K562 (cell line): ENCODE results near the gene UBR4. TPM values are rescaled to one million over a fixed set of nuclear protein-coding genes. Genes with fewer than 3 reads are reported as not detected.

ENCODE experiments used
- ATAC-seq: fragments of 200-7000 bp; cut with Tn5 transposase; 3 replicates; pipeline ENCODE4 v1.9.1; 2020; ENCODE audit warnings: moderate library complexity
- BruUV-seq: library from RNA; stranded (reverse); fragments of 400-500 nt; replicated peaks from 2 replicates; lab custom pipeline; 2021; lab: Mats Ljungman, UMichigan
- CTCF ChIA-PET: fragments of 300-600 bp; formaldehyde crosslinking; extraction: SDS; loops from one replicate; lab custom pipeline; 2021; ENCODE audit warnings: low intra/inter-chr PET ratio; lab: Yijun Ruan, JAX
- POLR2A ChIA-PET: fragments of 300-600, 350-650 bp; sonication (Branson Sonifier 250); formaldehyde crosslinking; extraction: SDS; loops from one replicate; lab custom pipeline; 2021; ENCODE audit warnings: antibody characterized with exemption, inconsistent platforms; lab: Yijun Ruan, JAX
- DNase-seq, 4 experiments: peaks; one replicate each; pipeline versions ENCODE4 v3.0.0 to v3.0.0-alpha.2; 2011 to 2018; ENCODE audit warnings: low spot score in 3 of 4, mixed read lengths in 3 of 4; ENCODE audit errors: extremely low read depth in 1 of 4
- FAIRE-seq: peaks from 2 replicates; lab custom pipeline; 2011; peaks lifted over from hg19 to GRCh38; lab: Jason Lieb, UNC
- H2AFZ ChIP-seq: 2 replicates; pipeline ENCODE4 v1.6.0; 2011; ENCODE audit warnings: low read depth, low read length, control low read depth, inconsistent platforms
- H3K27ac ChIP-seq: fragments of 200-600 bp; 3 replicates; pipeline ENCODE4 v1.8.0; 2011; ENCODE audit warnings: low read depth, mild to moderate bottlenecking, control low read depth, inconsistent platforms, low read length, moderate library complexity, mixed read lengths; ENCODE audit errors: extremely low read depth
- H3K27me3 ChIP-seq, 2 experiments: fragments of 300-600 bp in 1 of 2; 2 replicates in 1 of 2; 3 replicates in 1 of 2; pipeline versions ENCODE4 v1.6.0 to v1.8.0; 2011; ENCODE audit warnings: inconsistent platforms in 2 of 2, low read length in 2 of 2, mild to moderate bottlenecking in 1 of 2, mixed read lengths in 1 of 2, moderate library complexity in 1 of 2; ENCODE audit not compliant: control insufficient read depth in 2 of 2, insufficient read depth in 2 of 2
- H3K36me3 ChIP-seq: fragments of 300-600 bp; 3 replicates; pipeline ENCODE4 v1.8.0; 2011; ENCODE audit warnings: mild to moderate bottlenecking, low read length, inconsistent platforms; ENCODE audit not compliant: control insufficient read depth, insufficient read depth
- H3K4me1 ChIP-seq, 2 experiments: fragments of 200-600 bp in 1 of 2; replicated peaks in 1 of 2; 2 replicates in 1 of 2; 3 replicates in 1 of 2; pipeline versions ENCODE4 v1.5.1 to v1.8.0; 2011; ENCODE audit warnings: inconsistent platforms in 2 of 2, low read length in 2 of 2, mild to moderate bottlenecking in 1 of 2, mixed read lengths in 1 of 2, moderate library complexity in 1 of 2; ENCODE audit not compliant: control insufficient read depth in 2 of 2, insufficient read depth in 2 of 2
- H3K4me2 ChIP-seq: 2 replicates; pipeline ENCODE4 v1.6.1; 2011; ENCODE audit warnings: low read length, control low read depth, inconsistent platforms, mixed read lengths; ENCODE audit not compliant: insufficient read depth
- H3K4me3 ChIP-seq: fragments of 200-600 bp; sonication (generic), shearing (Covaris generic); 2 replicates; pipeline ENCODE4 v1.5.1; 2016; ENCODE audit warnings: control low read depth, inconsistent platforms
- H3K79me2 ChIP-seq: fragments of 200-600 bp; 3 replicates; pipeline ENCODE4 v1.8.0; 2011; ENCODE audit warnings: low read length, inconsistent platforms; ENCODE audit not compliant: control insufficient read depth, insufficient read depth
- H3K9ac ChIP-seq, 2 experiments: 2 replicates each; pipeline versions ENCODE4 v1.6.0 to v1.6.1; 2011; ENCODE audit warnings: low read depth in 2 of 2, low read length in 2 of 2, control low read depth in 1 of 2, inconsistent platforms in 1 of 2, mild to moderate bottlenecking in 1 of 2, mixed read lengths in 1 of 2; ENCODE audit not compliant: insufficient read depth in 1 of 2
- H3K9me1 ChIP-seq: one replicate; pipeline ENCODE4 v1.6.0; 2011; ENCODE audit warnings: inconsistent platforms, mild to moderate bottlenecking, low read length, moderate library complexity; ENCODE audit not compliant: control insufficient read depth, insufficient read depth
- H3K9me3 ChIP-seq: replicated peaks from 2 replicates; pipeline ENCODE4 v1.5.1; 2011; ENCODE audit warnings: low read depth, low read length, inconsistent platforms; ENCODE audit not compliant: control insufficient read depth, insufficient read depth
- H4K20me1 ChIP-seq: replicated peaks from 2 replicates; pipeline ENCODE4 v1.6.1; 2011; ENCODE audit warnings: low read length, inconsistent platforms, mixed read lengths; ENCODE audit not compliant: control insufficient read depth, insufficient read depth
- CLOCK ChIP-seq: fragments of 250-450 bp; sonication (Bioruptor Pico); IDR thresholded peaks from 2 replicates; pipeline ENCODE4 v1.4.0; 2020; ENCODE audit warnings: mild to moderate bottlenecking, moderate library complexity, borderline replicate concordance
- E2F4 ChIP-seq: sonication (generic); formaldehyde crosslinking; IDR thresholded peaks from 2 replicates; pipeline ENCODE4 v1.8.0; 2022; ENCODE audit warnings: mild to moderate bottlenecking, low read depth, missing genetic modification reagents
- HOMEZ ChIP-seq: fragments of 250-450 bp; sonication (Bioruptor Pico); IDR thresholded peaks from 2 replicates; pipeline ENCODE4 v1.4.0; 2020; ENCODE audit warnings: mild to moderate bottlenecking, moderate library complexity
- LARP7 ChIP-seq: fragments of 450-650 bp; IDR thresholded peaks from 2 replicates; pipeline ENCODE4 v1.6.1; 2016
- SAFB2 ChIP-seq: fragments of 200-400 bp; formaldehyde crosslinking; IDR thresholded peaks from 2 replicates; pipeline ENCODE4 v1.6.1; 2018; ENCODE audit warnings: borderline replicate concordance, low read length, low read depth, moderate library complexity; ENCODE audit not compliant: severe bottlenecking
- SETDB1 ChIP-seq: IDR thresholded peaks from one replicate; pipeline ENCODE4 v1.6.1; 2012; ENCODE audit warnings: low read length, control low read depth, inconsistent platforms
- TAF7 ChIP-seq: fragments of 450-650 bp; IDR thresholded peaks from 2 replicates; pipeline ENCODE4 v1.6.1; 2016; ENCODE audit warnings: missing genetic modification characterization, missing compliant biosample characterization
- TCF3 ChIP-seq: sonication (generic); formaldehyde crosslinking; IDR thresholded peaks from 2 replicates; pipeline ENCODE4 v1.4.0; 2020; ENCODE audit warnings: mild to moderate bottlenecking, missing genetic modification reagents
- TCF7 ChIP-seq: sonication (generic); IDR thresholded peaks from 2 replicates; pipeline ENCODE4 v1.6.1; 2016; ENCODE audit warnings: antibody characterized with exemption, borderline replicate concordance
- TEAD1 ChIP-seq, 2 experiments: fragments of 450-650 bp in 1 of 2; sonication (generic) in 1 of 2; formaldehyde crosslinking; IDR thresholded peaks; 2 replicates each; pipeline versions ENCODE4 v1.4.0 to v1.8.0; 2020 to 2022; ENCODE audit warnings: mild to moderate bottlenecking in 2 of 2, missing genetic modification reagents in 1 of 2
- TRIM25 ChIP-seq: fragments of 450-650 bp; IDR thresholded peaks from 2 replicates; pipeline ENCODE4 v1.7.0; 2016; ENCODE audit warnings: borderline replicate concordance
- USF2 ChIP-seq: sonication (generic); formaldehyde crosslinking; IDR thresholded peaks from 2 replicates; pipeline ENCODE4 v1.5.0; 2020; ENCODE audit warnings: missing genetic modification reagents
- ZNF212 ChIP-seq: fragments of 450-650 bp; formaldehyde crosslinking; IDR thresholded peaks from 2 replicates; pipeline ENCODE4 v1.4.0; 2020; ENCODE audit warnings: mild to moderate bottlenecking
- ZNF75A ChIP-seq: fragments of 450-650 bp; formaldehyde crosslinking; IDR thresholded peaks from 2 replicates; pipeline ENCODE4 v1.4.0; 2020; ENCODE audit warnings: mild to moderate bottlenecking
- WGBS: fragments of 100-300 bp; shearing (Covaris generic); methylation state at CpG from one replicate; pipeline ENCODE4 v1.1.6; 2016; ENCODE audit warnings: low coverage, mixed read lengths; ENCODE audit not compliant: insufficient coverage; ENCODE audit errors: missing lambda C conversion rate; 5-methylcytosine and 5-hydroxymethylcytosine counted together
- in situ Hi-C: fragments of 300-500 bp; cut with MboI; formaldehyde crosslinking; loops from 4 replicates; pipeline ENCODE4 v1.15.0; 2018; ENCODE audit warnings: inconsistent platforms, mixed read lengths
- intact Hi-C: fragments of 100-400 bp; cut with micrococcal nuclease; formaldehyde crosslinking; loops from 2 replicates; pipeline ENCODE4 v1.14.2; 2022
- polyA plus RNA-seq, 8 experiments: library from polyadenylated mRNA; depleted of rRNA in 4 of 8; stranded (reverse) in 5 of 8; unstranded in 3 of 8; fragments of >200 nt; fragmentation: Nextera tagmentation in 2 of 8; fragmentation: Illumina TruSeq in 1 of 8; extraction: Ambion mirVana in 2 of 8; extraction: Trizol in 1 of 8; gene quantifications; 2 replicates each; pipeline versions ENCODE4 v1.2.1 to v1.2.3, GENCODE V29; 2011 to 2014; ENCODE audit warnings: inconsistent platforms in 1 of 8, missing spikeins in 1 of 8
- total RNA-seq, 7 experiments: library from RNA; depleted of rRNA in 6 of 7; stranded (reverse); fragments of >200 nt in 6 of 7; fragmentation: Illumina TruSeq in 2 of 7; extraction: Trizol in 2 of 7; gene quantifications; 2 replicates each; pipeline versions ENCODE4 v1.2.1 to v1.2.3, GENCODE V29; 2011 to 2021; ENCODE audit warnings: low replicate concordance in 1 of 7

UBR4 gene
- total and polyA plus RNA-seq, 9 of the 15 experiments (the other 6 are each of a cell fraction or from before 2014, with no cell fraction given) = 55.4 to 277 (median 123) TPM

- TF ChIP-seq ZNF212 (no peak), TAF7 (tag) (no peak), ZNF75A (no peak), TCF7 (no peak), LARP7 (no peak), TCF3 (no peak), TEAD1 (CRISPR knock-in tag; IDR thresholded peaks at IDR 0.05) (no peak), CLOCK (CRISPR knock-in tag) (no peak), SETDB1 (no peak)
These were observed 148.3 kb downstream of the UBR4 start (continued) for GRCh38 chr1:19061798-19062197.

GRCh38 chr1:19061343-19061742 is 148.7 kb downstream of the UBR4 start:
- H3K9ac ChIP-seq = no peak overlapping the region
- no peak overlapping the region for H3K4me3 ChIP-seq
- intact Hi-C loops = no loop called here
- peaks cover 12 to 39% of the 10 kb centered on the region in 2 experiments; a peak in 3 of 5 replicates for H3K27me3 ChIP-seq
- FAIRE-seq (no peak), ATAC-seq (no peak)
- no peaks in the 10 kb centered on the region for H3K9me1 ChIP-seq
- no peaks in the 10 kb centered on the region for H3K9me3 ChIP-seq
- CTCF ChIA-PET = no interaction called here
- TF ChIP-seq USF2 (CRISPR knock-in tag) (no peak), SAFB2 (no peak), E2F4 (CRISPR knock-in tag) (no peak), HOMEZ (no peak), TRIM25 (no peak)
- TF ChIP-seq, all 486 proteins: peak for 0
- BruUV-seq = no TSS peak
- H2AFZ ChIP-seq = no peak overlapping the region
- in situ Hi-C loops = loop anchor here (10.0 kb wide), 1 partner anchor 593 kb away; no protein-coding TSS in a partner anchor
- H3K4me2 ChIP-seq = no peak overlapping the region
- no peaks in the 10 kb centered on the region for H3K79me2 ChIP-seq
- POLR2A ChIA-PET = no interaction called here
- DNase-seq = no peak
- peaks cover 3 to 16% of the 10 kb centered on the region in 2 experiments; a peak in 3 of 5 replicates for H3K4me1 ChIP-seq
- H3K36me3 ChIP-seq = no peaks in the 10 kb centered on the region
- peaks cover 5% of the 10 kb centered on the region for H4K20me1 ChIP-seq
- H3K27ac ChIP-seq = no peak overlapping the region
- WGBS = 0% methylated on average over 1 of the region's 1 CpG
